GM10248 (cell line): ENCODE results near the gene HOXA5.

Source experiments
- CTCF ChIA-PET: fragments of 300-600 bp; sonication (Branson Sonifier 250); formaldehyde crosslinking; extraction: SDS; loops from one replicate; lab custom pipeline; 2021; ENCODE audit warnings: antibody characterized with exemption; lab: Yijun Ruan, JAX
- POLR2A ChIA-PET: fragments of 350-650 bp; sonication (Branson Sonifier 250); formaldehyde crosslinking; extraction: SDS; loops from one replicate; lab custom pipeline; 2020; ENCODE audit warnings: antibody characterized with exemption; lab: Yijun Ruan, JAX
- DNase-seq: peaks from one replicate; pipeline ENCODE4 v3.0.0; 2012; ENCODE audit errors: extremely low spot score
- TF ChIP-seq, protein P1 (sequence below): IDR thresholded peaks from 2 replicates; pipeline ENCODE4 v1.5.1; 2012; ENCODE audit warnings: mild to moderate bottlenecking, low read depth; ENCODE audit errors: extremely low read depth, missing control alignments, control extremely low read depth

Gene HOXA5

DNA sequence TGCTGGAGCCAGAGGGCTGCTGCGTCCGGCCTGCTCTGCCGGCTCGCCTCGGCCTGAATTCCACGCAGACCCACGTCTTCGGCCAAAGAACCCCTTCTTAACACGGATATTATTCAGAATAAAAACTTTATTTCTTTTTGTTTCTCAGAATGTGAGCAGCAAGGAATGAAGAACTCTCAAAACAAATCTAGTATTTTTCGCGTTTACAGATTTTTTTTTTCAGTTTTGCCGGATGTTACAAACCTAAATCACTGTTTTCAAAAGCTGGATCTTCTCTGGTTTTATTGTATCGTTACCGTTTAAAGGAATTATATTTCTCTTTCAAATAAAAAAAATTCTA, 36.6 kb downstream of the HOXA5 start:
- ChIA-PET CTCF (interaction anchor here (1.7 kb wide), 1 partner anchor 10 kb away, joined by 8 read pairs; the partner anchor contains the start of gene HOXA1), POLR2A (no interaction called here)
- TF ChIP-seq, protein P1, sequence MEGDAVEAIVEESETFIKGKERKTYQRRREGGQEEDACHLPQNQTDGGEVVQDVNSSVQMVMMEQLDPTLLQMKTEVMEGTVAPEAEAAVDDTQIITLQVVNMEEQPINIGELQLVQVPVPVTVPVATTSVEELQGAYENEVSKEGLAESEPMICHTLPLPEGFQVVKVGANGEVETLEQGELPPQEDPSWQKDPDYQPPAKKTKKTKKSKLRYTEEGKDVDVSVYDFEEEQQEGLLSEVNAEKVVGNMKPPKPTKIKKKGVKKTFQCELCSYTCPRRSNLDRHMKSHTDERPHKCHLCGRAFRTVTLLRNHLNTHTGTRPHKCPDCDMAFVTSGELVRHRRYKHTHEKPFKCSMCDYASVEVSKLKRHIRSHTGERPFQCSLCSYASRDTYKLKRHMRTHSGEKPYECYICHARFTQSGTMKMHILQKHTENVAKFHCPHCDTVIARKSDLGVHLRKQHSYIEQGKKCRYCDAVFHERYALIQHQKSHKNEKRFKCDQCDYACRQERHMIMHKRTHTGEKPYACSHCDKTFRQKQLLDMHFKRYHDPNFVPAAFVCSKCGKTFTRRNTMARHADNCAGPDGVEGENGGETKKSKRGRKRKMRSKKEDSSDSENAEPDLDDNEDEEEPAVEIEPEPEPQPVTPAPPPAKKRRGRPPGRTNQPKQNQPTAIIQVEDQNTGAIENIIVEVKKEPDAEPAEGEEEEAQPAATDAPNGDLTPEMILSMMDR = no peak
- no peak for DNase-seq

- ChIA-PET POLR2A (no interaction called here), CTCF (interaction anchor here (0.9 to 1.7 kb wide), 3 partner anchors 9 to 23 kb away, joined by 3 to 8 read pairs (median 3); partner anchors contain the start of gene HOXA1)
- TF ChIP-seq, protein P1 = no peak
- no peak for DNase-seq
Measured at GRCh38 chr7:27106181-27106900, 37.1 kb downstream of the HOXA5 start.

DNA sequence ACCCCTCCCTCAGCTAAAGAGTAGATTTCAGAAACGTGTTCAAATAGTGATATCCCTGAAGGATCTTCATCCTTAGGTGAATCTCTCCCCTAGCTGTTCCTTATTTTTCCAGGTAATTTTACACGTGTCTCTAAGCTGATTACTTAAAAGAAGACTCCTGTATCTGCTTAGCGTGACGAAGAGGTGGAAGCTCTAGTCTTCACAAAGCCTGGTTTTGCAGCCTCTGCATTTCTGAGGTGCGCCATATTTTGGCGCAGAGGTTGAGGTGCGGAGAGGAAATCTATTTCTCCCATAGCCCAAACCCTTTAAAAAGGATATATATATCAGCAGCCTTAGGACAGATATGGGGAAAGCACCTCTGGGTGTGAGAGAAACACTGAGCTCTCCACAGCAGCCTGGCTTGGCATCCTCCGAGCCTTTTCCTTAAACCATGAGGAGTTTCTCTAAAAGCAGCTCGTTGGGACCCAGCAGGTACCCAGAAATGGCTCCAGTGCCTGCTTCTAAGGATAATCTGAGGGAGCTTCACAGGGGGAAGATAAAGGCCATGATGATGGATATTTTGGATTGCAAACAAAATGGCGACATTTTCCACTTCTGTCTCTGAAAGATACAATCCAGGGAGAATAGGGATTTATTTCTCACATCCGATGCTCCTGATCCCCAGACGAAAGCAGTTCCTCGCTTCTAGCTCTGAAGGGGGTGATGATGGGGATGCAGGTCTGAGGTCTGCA, 38.0 kb downstream of the HOXA5 start:
- TF ChIP-seq, protein P1 = no peak
- DNase-seq = no peak
- POLR2A ChIA-PET = no interaction called here
- CTCF ChIA-PET = interaction anchor here (0.9 to 1.7 kb wide), 3 partner anchors 8 to 22 kb away, joined by 3 to 8 read pairs (median 3); partner anchors contain the start of gene HOXA1

DNA sequence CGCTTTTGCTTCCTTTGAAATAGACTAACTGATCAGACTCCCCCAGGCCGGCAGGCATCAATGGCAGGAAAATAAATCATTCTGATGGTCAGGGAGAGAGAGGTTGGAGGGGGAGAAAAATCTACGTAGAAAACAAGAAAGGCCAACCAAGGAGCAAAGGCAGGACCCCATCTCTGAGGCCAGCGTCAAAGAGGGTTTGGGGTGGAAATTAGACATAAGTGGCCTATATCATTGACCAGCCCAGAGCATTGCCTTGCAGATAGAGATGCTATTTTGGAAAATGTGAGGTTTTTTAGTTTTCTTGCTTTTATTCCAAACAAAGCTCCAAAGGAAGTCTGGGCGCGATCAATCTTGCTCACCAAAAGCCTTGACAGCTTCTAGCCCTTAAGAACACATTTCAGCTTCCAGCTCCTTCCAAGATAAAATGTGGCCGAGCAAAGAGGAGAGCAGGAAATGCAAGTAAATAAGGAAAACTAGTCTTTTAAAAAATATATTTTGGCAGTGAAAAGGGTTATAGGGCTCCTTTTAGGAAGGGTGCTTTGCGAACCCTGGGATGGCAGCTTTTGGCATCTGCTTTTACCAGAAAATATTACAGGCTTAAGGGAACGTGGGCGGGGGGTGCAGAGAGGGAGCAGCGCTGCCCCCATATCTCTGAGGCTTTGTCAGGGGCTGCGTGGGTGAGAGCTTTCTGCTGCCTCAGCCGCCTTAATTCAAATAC, 39.0 kb downstream of the HOXA5 start:
- no peak for DNase-seq
- ChIA-PET CTCF (no interaction called here), POLR2A (no interaction called here)
- TF ChIP-seq, protein P1 = no peak

DNA sequence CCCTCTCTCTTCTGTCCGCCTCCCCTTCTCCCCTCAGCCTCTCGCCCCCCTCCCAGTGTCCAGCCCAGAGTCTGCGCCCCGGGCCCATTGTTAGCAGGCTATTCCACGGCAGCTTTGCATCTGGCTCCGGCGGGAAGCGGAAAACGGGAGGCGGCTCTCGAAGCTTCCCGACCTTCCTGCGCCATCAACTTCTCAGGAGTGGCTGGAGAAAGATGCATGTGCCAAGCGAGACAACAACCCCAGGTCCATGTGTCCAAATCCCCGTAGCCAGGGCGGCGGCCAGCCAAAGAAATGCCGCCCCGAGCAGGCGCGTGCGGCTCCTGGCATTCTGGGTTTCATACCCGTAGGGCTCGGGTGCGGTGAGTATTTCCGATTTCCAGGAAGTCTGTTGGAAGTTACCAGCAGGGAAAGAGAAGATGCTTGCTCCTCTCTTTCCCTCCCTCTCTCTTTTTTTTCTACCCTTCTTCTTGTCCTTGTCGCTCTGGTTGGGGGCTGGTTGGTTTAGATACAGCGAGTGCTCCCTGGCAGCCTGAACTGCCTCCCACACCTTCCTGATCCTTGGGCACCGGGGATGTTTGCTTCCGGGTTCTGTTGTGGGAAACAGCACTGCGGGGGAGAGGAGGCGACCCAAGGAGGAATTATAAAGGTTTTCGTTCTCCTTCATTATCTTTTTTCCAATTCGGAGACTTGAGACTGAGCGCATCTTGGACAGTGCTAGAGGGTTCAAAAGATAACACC, 39.8 kb downstream of the HOXA5 start:
- DNase-seq = no peak
- ChIA-PET POLR2A (no interaction called here), CTCF (no interaction called here)
- TF ChIP-seq, protein P1 = no peak
